DND-41 (cell line): ENCODE data around the gene ERCC1.

Experiments used
- EZH2 ChIP-seq: IDR thresholded peaks from 3 replicates; pipeline ENCODE4 v1.6.1; 2012; ENCODE audit warnings: borderline replicate concordance, low read depth, mild to moderate bottlenecking, moderate library complexity, low read length, inconsistent platforms; ENCODE audit not compliant: severe bottlenecking
- TF ChIP-seq, protein P1 (sequence below): IDR thresholded peaks from 2 replicates; pipeline ENCODE4 v1.5.1; 2012; ENCODE audit warnings: borderline replicate concordance, low read length, moderate library complexity, mild to moderate bottlenecking; ENCODE audit not compliant: poor library complexity, severe bottlenecking; ENCODE audit errors: extremely low read depth

DNA sequence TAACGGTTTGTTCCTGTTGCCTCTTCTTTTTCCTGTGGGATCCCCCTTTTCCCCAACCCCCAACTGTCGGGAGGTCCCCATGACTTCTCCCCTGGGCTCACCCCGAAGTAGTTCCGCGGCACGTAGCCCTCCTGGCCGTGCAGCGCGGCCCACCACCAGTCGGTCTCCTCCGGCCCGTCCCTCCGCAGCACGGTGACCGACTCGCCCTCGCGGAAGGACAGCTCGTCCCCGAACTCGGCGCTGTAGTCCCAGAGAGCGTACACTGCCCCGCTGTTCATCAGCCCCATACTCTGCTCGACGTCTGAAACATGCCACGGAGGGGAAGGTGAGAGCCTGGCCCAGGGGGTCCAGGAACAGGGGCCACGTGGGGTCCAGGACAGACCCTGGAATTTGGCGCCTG is 41.3 kb downstream of the ERCC1 start:
- TF ChIP-seq, protein P1, sequence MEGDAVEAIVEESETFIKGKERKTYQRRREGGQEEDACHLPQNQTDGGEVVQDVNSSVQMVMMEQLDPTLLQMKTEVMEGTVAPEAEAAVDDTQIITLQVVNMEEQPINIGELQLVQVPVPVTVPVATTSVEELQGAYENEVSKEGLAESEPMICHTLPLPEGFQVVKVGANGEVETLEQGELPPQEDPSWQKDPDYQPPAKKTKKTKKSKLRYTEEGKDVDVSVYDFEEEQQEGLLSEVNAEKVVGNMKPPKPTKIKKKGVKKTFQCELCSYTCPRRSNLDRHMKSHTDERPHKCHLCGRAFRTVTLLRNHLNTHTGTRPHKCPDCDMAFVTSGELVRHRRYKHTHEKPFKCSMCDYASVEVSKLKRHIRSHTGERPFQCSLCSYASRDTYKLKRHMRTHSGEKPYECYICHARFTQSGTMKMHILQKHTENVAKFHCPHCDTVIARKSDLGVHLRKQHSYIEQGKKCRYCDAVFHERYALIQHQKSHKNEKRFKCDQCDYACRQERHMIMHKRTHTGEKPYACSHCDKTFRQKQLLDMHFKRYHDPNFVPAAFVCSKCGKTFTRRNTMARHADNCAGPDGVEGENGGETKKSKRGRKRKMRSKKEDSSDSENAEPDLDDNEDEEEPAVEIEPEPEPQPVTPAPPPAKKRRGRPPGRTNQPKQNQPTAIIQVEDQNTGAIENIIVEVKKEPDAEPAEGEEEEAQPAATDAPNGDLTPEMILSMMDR = no peak
- TF ChIP-seq EZH2 = no peak
